IMR-90 (cell line): ENCODE data around the gene WDR62. TPM values are rescaled to one million over a fixed set of nuclear protein-coding genes. Genes with fewer than 3 reads are reported as not detected.

Source experiments
- ATAC-seq: fragments of 200-7000 bp; cut with Tn5 transposase; 2 replicates; pipeline ENCODE4 v1.9.1; 2020; ENCODE audit warnings: low read depth, mild to moderate bottlenecking, moderate library complexity
- BruUV-seq: library from RNA; stranded (reverse); fragments of 400-500 nt; replicated peaks from 2 replicates; lab custom pipeline; 2021; lab: Mats Ljungman, UMichigan
- CTCF ChIA-PET: fragments of 300-600 bp; formaldehyde crosslinking; extraction: SDS; loops from one replicate; lab custom pipeline; 2021; ENCODE audit warnings: antibody characterized with exemption; lab: Yijun Ruan, JAX
- POLR2A ChIA-PET: fragments of 300-600 bp; sonication (Branson Sonifier 250); formaldehyde crosslinking; loops from one replicate; lab custom pipeline; 2022; ENCODE audit warnings: antibody characterized with exemption; ENCODE audit not compliant: unreplicated experiment; lab: Charles Lee
- DNase-seq: peaks from one replicate; pipeline ENCODE4 v3.0.0; 2013
- H2AFZ ChIP-seq: replicated peaks from 2 replicates; pipeline ENCODE3; 2013; ENCODE audit warnings: low read length, mild to moderate bottlenecking; ENCODE audit not compliant: poor library complexity
- H2AK5ac ChIP-seq: 2 replicates; pipeline ENCODE4 v1.6.1; 2013; ENCODE audit warnings: low read depth, low read length, inconsistent platforms
- H2AK9ac ChIP-seq: replicated peaks from 2 replicates; pipeline ENCODE3; 2013; ENCODE audit warnings: mild to moderate bottlenecking, low read depth, low read length, moderate library complexity; ENCODE audit not compliant: poor library complexity
- H2BK120ac ChIP-seq: 2 replicates; pipeline ENCODE4 v1.6.1; 2013; ENCODE audit warnings: low read depth, low read length, inconsistent platforms
- H2BK15ac ChIP-seq: 3 replicates; pipeline ENCODE4 v1.6.1; 2013; ENCODE audit warnings: low read depth, low read length, inconsistent platforms
- H2BK20ac ChIP-seq: 2 replicates; pipeline ENCODE4 v1.6.1; 2013; ENCODE audit warnings: low read depth, mild to moderate bottlenecking, inconsistent platforms, low read length, moderate library complexity
- H2BK5ac ChIP-seq: 2 replicates; pipeline ENCODE4 v1.6.1; 2013; ENCODE audit warnings: mild to moderate bottlenecking, low read depth, low read length, inconsistent platforms; ENCODE audit not compliant: poor library complexity, severe bottlenecking
- H3K14ac ChIP-seq: replicated peaks from 2 replicates; pipeline ENCODE4 v1.6.1; 2013; ENCODE audit warnings: low read depth, low read length, inconsistent platforms
- H3K18ac ChIP-seq: 2 replicates; pipeline ENCODE4 v1.6.1; 2013; ENCODE audit warnings: low read depth, low read length, control low read depth
- H3K23ac ChIP-seq: 2 replicates; pipeline ENCODE4 v1.6.1; 2013; ENCODE audit warnings: low read depth, low read length, inconsistent platforms
- H3K27ac ChIP-seq: 2 replicates; pipeline ENCODE4 v1.5.1; 2013; ENCODE audit warnings: mild to moderate bottlenecking, control low read depth, low read length; ENCODE audit not compliant: insufficient read depth
- H3K27me3 ChIP-seq: 2 replicates; pipeline ENCODE4 v1.6.1; 2013; ENCODE audit warnings: low read length; ENCODE audit not compliant: control insufficient read depth, insufficient read depth
- H3K36me3 ChIP-seq: 2 replicates; pipeline ENCODE4 v1.6.1; 2013; ENCODE audit warnings: low read length, mixed read lengths; ENCODE audit not compliant: control insufficient read depth, insufficient read depth
- H3K4ac ChIP-seq: 2 replicates; pipeline ENCODE4 v1.6.1; 2013; ENCODE audit warnings: low read depth, low read length, inconsistent platforms
- H3K4me1 ChIP-seq: 2 replicates; pipeline ENCODE4 v1.6.1; 2013; ENCODE audit warnings: low read length, mixed read lengths; ENCODE audit not compliant: control insufficient read depth, insufficient read depth
- H3K4me2 ChIP-seq: 2 replicates; pipeline ENCODE4 v1.6.1; 2013; ENCODE audit warnings: low read depth, mild to moderate bottlenecking, control low read depth, low read length, moderate library complexity
- H3K4me3 ChIP-seq: 2 replicates; pipeline ENCODE4 v1.5.1; 2013; ENCODE audit warnings: low read depth, mild to moderate bottlenecking, control low read depth, low read length, moderate library complexity; ENCODE audit not compliant: insufficient read depth
- H3K56ac ChIP-seq: 2 replicates; pipeline ENCODE4 v1.6.1; 2013; ENCODE audit warnings: low read length, inconsistent platforms; ENCODE audit not compliant: insufficient read depth; ENCODE audit errors: extremely low read depth
- H3K79me1 ChIP-seq, 2 experiments: 2 replicates each; pipeline ENCODE4 v1.6.1; 2013; ENCODE audit warnings: low read length in 2 of 2, inconsistent platforms in 1 of 2, low read depth in 1 of 2
- H3K9ac ChIP-seq: 2 replicates; pipeline ENCODE4 v1.6.1; 2013; ENCODE audit warnings: low read depth, low read length, control low read depth
- H3K9me1 ChIP-seq: 2 replicates; pipeline ENCODE4 v1.6.1; 2013; ENCODE audit warnings: low read length, inconsistent platforms; ENCODE audit not compliant: insufficient read depth
- H3K9me3 ChIP-seq: 2 replicates; pipeline ENCODE4 v1.6.1; 2013; ENCODE audit warnings: low read length; ENCODE audit not compliant: control insufficient read depth, insufficient read depth
- H4K20me1 ChIP-seq: 2 replicates; pipeline ENCODE4 v1.6.1; 2013; ENCODE audit warnings: low read length, inconsistent platforms; ENCODE audit not compliant: insufficient read depth
- H4K5ac ChIP-seq: 2 replicates; pipeline ENCODE4 v1.6.1; 2013; ENCODE audit warnings: mild to moderate bottlenecking, low read depth, low read length, control low read depth
- H4K8ac ChIP-seq, 2 experiments: 2 replicates each; pipeline ENCODE4 v1.6.1; 2013; ENCODE audit warnings: low read depth in 2 of 2, low read length in 2 of 2, control low read depth in 1 of 2, inconsistent platforms in 1 of 2
- H4K91ac ChIP-seq: 2 replicates; pipeline ENCODE4 v1.6.1; 2013; ENCODE audit warnings: low read depth, low read length, inconsistent platforms; ENCODE audit not compliant: insufficient read depth
- MAZ ChIP-seq: IDR thresholded peaks from 2 replicates; pipeline ENCODE4 v1.6.1; 2012; ENCODE audit warnings: low read depth, mild to moderate bottlenecking, low read length, improper control_type of control experiment, moderate library complexity, borderline replicate concordance
- MXI1 ChIP-seq: IDR thresholded peaks from 2 replicates; pipeline ENCODE4 v1.6.1; 2012; ENCODE audit warnings: low read depth, mild to moderate bottlenecking, low read length, moderate library complexity, borderline replicate concordance
- POLR2A ChIP-seq: IDR thresholded peaks from 2 replicates; pipeline ENCODE4 v1.6.1; 2012; ENCODE audit warnings: mild to moderate bottlenecking, low read depth, low read length
- RCOR1 ChIP-seq: IDR thresholded peaks from 2 replicates; pipeline ENCODE4 v1.6.1; 2012; ENCODE audit warnings: mild to moderate bottlenecking, low read length, improper control_type of control experiment; ENCODE audit not compliant: insufficient replicate concordance
- WGBS, 2 experiments: methylation state at CpG; one replicate each; pipeline versions ENCODE4 v1.1.5 to v1.1.7; 2013; ENCODE audit warnings: missing lambda C conversion rate in 2 of 2; ENCODE audit not compliant: insufficient read length in 1 of 2; ENCODE audit errors: extremely low coverage in 2 of 2; 5-methylcytosine and 5-hydroxymethylcytosine counted together
- dilution Hi-C: fragments of 300-500 bp; cut with HindIII; formaldehyde crosslinking; loops from one replicate; pipeline ENCODE4 v1.14.3; 2018; ENCODE audit warnings: low sequenced_read_pairs; ENCODE audit not compliant: unreplicated experiment
- in situ Hi-C: fragments of 300-500 bp; cut with MboI; formaldehyde crosslinking; loops from 3 replicates; pipeline ENCODE4 v1.14.3; 2019; ENCODE audit warnings: low sequenced_read_pairs, inconsistent platforms, mixed read lengths
- intact Hi-C: fragments of 100-400 bp; cut with micrococcal nuclease; formaldehyde crosslinking; loops from 2 replicates; pipeline ENCODE4 v1.10.0; 2022
- polyA plus RNA-seq, 3 experiments: library from polyadenylated mRNA; depleted of rRNA; stranded (reverse); fragments of >200 nt; gene quantifications; 2 replicates each; pipeline ENCODE4 v1.2.3, GENCODE V29; 2012; ENCODE audit warnings: low replicate concordance in 1 of 3
- total RNA-seq: library from RNA; depleted of rRNA; stranded (reverse); fragments of >200 nt; gene quantifications from 2 replicates; pipeline ENCODE4 v1.2.3, GENCODE V29; 2012

WDR62 gene
- total and polyA plus RNA-seq, 2 of the 4 experiments (the other 2 are of a cell fraction), result 4.5 to 7.0 TPM

DNA sequence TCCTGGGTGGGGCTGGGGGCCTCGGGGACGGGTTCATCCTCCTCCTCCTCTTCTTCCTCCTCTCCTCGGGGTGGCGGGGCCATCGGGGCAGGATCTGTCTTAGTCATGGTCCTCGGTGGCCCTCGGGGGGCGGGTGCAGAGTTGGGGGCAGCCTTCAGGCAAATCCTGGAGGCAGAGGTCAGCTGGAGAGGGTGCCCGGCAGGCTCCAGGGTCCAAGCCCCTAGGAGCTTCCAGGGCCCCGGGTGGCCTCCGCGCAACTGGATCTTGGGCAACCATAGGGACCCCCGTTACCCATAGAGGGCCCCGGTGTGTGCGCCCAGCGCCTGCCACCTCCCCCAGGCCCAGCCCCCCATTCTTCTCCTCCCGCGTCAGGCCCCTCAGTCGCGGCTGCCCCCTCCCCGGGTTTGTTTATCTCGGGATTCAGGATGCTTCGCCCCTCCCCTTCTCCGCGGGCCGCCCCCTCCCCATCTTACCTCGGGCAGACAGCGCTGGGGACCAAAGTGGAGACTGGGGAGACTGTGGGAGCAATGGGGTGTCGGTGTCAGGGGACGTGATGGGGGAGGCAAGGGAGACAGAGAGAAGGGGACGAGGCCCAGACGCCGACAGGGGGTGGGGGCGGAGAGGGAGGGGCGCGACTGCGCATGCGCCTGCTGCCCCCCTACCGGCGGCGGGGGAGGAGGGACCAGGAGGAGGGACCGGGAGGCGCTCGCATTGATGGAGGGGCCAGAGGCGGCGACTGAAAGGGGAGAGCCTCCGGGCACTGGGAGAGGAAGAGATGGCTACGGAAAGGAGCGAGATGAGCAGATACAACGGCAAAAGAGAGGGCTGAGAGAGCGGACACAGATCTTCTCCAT, 22.2 kb upstream of the WDR62 start, which contains the start of gene CLIP3:
Gene CLIP3 (minus strand): TSS at position 623 of the 854 bp plus-strand sequence. CDS start 516 bp downstream, at position 107.
- Histone ChIP-seq H2BK5ac (peak within 1 kb of the TSS; percentile 91), H4K20me1 (no peaks in the 10 kb centered on the region; the same call in 1 of the 2 replicates), H3K79me1 (peaks cover 0 to 28% of the 10 kb centered on the region in 2 experiments; a peak in 3 of 4 replicates), H3K56ac (peak within 1 kb of the TSS; percentile 8; the same call in 1 of the 2 replicates), H3K14ac (peak within 1 kb of the TSS; percentile 98), H2AFZ (peak within 1 kb of the TSS; percentile 94), H3K4me3 (peak within 1 kb of the TSS; percentile 99), H3K4ac (peak within 1 kb of the TSS; percentile 96), H3K9me1 (0 out of 2 replicates have a peak, but pooled peaks cover 2% of the 10 kb centered on the region), H2BK20ac (no peak within 1 kb of the TSS), H4K8ac (peak within 1 kb of the TSS; percentile 89 to 97), H3K4me1 (peaks cover 5% of the 10 kb centered on the region; the same call in 1 of the 2 replicates), H3K9ac (peak within 1 kb of the TSS; percentile 98), H3K27ac (peak within 1 kb of the TSS; percentile 96), H3K18ac (peak within 1 kb of the TSS; percentile 94), H3K4me2 (peak within 1 kb of the TSS; percentile 97), H4K91ac (peak within 1 kb of the TSS; percentile 88), H3K36me3 (peaks cover 15% of the 10 kb centered on the region), H4K5ac (peak within 1 kb of the TSS; percentile 95), H3K9me3 (no peaks in the 10 kb centered on the region), H2AK9ac (peak within 1 kb of the TSS; percentile 92), H2BK15ac (no peak within 1 kb of the TSS), H2BK120ac (peak within 1 kb of the TSS; percentile 80; the same call in 1 of the 2 replicates), H2AK5ac (peak within 1 kb of the TSS; percentile 99), H3K27me3 (no peaks in the 10 kb centered on the region), H3K23ac (peak within 1 kb of the TSS; percentile 90)
- no CpG with 5 or more reads among the region's 51 CpGs for WGBS, 2 experiments
- POLR2A ChIA-PET, result no interaction called here
- BruUV-seq, result no TSS peak
- ATAC-seq (peak; percentile 96), DNase-seq (peak; percentile 62)
- intact Hi-C loops (no loop called here), dilution Hi-C loops (no loop called here), in situ Hi-C loops (no loop called here)
- CTCF ChIA-PET, result no interaction called here
- TF ChIP-seq MXI1 (no peak), RCOR1 (no peak), MAZ (peak; percentile 92), POLR2A (no peak)
